ENCODE data around the gene PRKAG2.
"Not testable (repeated sequence)": the region's sequence is repeated elsewhere in the genome, so short reads cannot be mapped to it uniquely, and the experiment has no call there.

The PRKAG2 gene

GRCh38 chr7:151832656-151833055, 44.3 kb downstream of the PRKAG2 start:
- no peak for DNase-seq

GRCh38 chr7:151832138-151832537, 44.8 kb downstream of the PRKAG2 start:
- DNase-seq, result no peak

GRCh38 chr7:151831606-151832005, 45.3 kb downstream of the PRKAG2 start:
- no peak for DNase-seq

- no peak for DNase-seq
Measured at GRCh38 chr7:151830121-151830830, 46.6 kb downstream of the PRKAG2 start.

GRCh38 chr7:151829707-151830106, 47.2 kb downstream of the PRKAG2 start:
- DNase-seq, result no peak

GRCh38 chr7:151827620-151828019, 49.3 kb downstream of the PRKAG2 start:
- no peak for DNase-seq

- not testable (repeated sequence) for DNase-seq
Measured at GRCh38 chr7:151826316-151826715, 50.6 kb downstream of the PRKAG2 start.

GRCh38 chr7:151825721-151826120, 51.2 kb downstream of the PRKAG2 start:
- no peak for DNase-seq

GRCh38 chr7:151824373-151824933, 52.5 kb downstream of the PRKAG2 start:
- no peak for DNase-seq

GRCh38 chr7:151823566-151824372, 53.1 kb downstream of the PRKAG2 start:
- DNase-seq, result no peak

- no peak for DNase-seq
Measured at GRCh38 chr7:151822541-151823181, 54.3 kb downstream of the PRKAG2 start.

GRCh38 chr7:151821806-151822540, 54.9 kb downstream of the PRKAG2 start:
- DNase-seq, result no peak

GRCh38 chr7:151821226-151821625, 55.7 kb downstream of the PRKAG2 start:
- DNase-seq, result no peak

GRCh38 chr7:151820491-151821105, 56.3 kb downstream of the PRKAG2 start:
- DNase-seq, result no peak

GRCh38 chr7:151819866-151820265, 57.0 kb downstream of the PRKAG2 start:
- no peak for DNase-seq

- no peak for DNase-seq
Measured at GRCh38 chr7:151818674-151819519, 58.0 kb downstream of the PRKAG2 start.

- no peak for DNase-seq
Measured at GRCh38 chr7:151817981-151818673, 58.8 kb downstream of the PRKAG2 start.

- no peak for DNase-seq
Measured at GRCh38 chr7:151817315-151817690, 59.6 kb downstream of the PRKAG2 start.

GRCh38 chr7:151816562-151817314, 60.2 kb downstream of the PRKAG2 start:
- DNase-seq, result no peak

GRCh38 chr7:151815419-151815818, 61.5 kb downstream of the PRKAG2 start:
- no peak for DNase-seq
